ENCODE measurements around the gene LBR. TPM values are rescaled to one million over a fixed set of nuclear protein-coding genes. Genes with fewer than 3 reads are reported as not detected.
"Not testable (repeated sequence)": the region's sequence is repeated elsewhere in the genome, so short reads cannot be mapped to it uniquely, and the experiment has no call there.

Gene LBR
- total RNA-seq, 3 donors from 2014 or later, result 20.3 to 36.1 (median 29.6) TPM

DNA sequence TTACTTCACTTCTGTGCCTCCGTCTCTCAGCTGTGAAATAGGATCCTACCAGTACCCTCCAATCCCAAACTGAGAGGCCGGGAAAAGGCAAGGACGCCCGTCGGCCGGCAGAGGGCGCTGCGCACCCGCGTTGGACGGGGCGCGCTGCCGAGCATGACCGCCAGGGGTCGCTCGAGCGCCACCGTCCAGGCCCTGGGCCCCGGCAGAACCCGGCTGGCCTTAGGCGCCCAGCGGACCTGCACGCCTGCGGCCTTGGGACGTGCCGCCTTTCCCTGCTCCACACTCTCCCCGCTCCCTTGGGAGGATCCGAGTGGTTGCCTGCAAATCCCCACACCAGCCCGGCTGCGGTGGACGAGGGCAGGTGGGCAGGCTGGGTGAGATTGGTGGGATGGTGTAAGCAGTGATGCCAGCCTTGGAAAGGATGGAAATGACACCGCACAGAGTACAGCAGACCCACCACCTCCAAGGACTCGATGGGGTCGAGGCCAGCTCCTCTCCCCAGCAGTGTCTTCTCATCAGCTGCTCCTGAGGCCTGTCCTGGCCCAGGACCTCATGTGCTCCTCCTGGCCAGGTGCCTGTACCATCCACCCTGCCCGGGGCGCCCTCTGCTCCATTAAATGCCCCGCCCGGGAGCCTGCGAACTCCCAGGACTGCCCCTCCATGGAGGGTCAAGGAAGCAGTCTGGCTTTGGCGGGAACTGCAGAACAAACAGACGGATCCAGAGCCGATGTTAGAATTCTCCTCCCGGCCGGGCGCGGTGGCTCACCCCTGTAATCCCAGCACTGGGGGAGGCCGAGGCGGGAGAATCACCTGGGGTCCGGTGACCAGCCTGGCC is 47.4 kb upstream of the LBR start:
- Histone ChIP-seq H3K27ac (no peak overlapping the region), H3K27me3 (no peaks in the 10 kb centered on the region), H3K4me1 (no peaks in the 10 kb centered on the region), H3K4me3 (peak overlapping the region in 2 of 3 donors; percentile 9 to 55), H3K36me3 (no peaks in the 10 kb centered on the region), H3K9me3 (no peaks in the 10 kb centered on the region)
- peak in 1 of 2 donors; percentile 25 for DNase-seq (ENCODE audit: low spot score in 2 of 2)
- TF ChIP-seq, protein P1, sequence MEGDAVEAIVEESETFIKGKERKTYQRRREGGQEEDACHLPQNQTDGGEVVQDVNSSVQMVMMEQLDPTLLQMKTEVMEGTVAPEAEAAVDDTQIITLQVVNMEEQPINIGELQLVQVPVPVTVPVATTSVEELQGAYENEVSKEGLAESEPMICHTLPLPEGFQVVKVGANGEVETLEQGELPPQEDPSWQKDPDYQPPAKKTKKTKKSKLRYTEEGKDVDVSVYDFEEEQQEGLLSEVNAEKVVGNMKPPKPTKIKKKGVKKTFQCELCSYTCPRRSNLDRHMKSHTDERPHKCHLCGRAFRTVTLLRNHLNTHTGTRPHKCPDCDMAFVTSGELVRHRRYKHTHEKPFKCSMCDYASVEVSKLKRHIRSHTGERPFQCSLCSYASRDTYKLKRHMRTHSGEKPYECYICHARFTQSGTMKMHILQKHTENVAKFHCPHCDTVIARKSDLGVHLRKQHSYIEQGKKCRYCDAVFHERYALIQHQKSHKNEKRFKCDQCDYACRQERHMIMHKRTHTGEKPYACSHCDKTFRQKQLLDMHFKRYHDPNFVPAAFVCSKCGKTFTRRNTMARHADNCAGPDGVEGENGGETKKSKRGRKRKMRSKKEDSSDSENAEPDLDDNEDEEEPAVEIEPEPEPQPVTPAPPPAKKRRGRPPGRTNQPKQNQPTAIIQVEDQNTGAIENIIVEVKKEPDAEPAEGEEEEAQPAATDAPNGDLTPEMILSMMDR (IDR thresholded peaks at IDR 0.05), result peak; percentile 100
- TF ChIP-seq POLR2AphosphoS5 (IDR thresholded peaks at IDR 0.05), result peak; percentile 34 to 78 (median 68)
- TF ChIP-seq POLR2A (IDR thresholded peaks at IDR 0.05), result no peak
- intact Hi-C loops (cut with DNase I; ENCODE audit: low total_unique reads), result loop anchor here (2.0 to 10.0 kb wide), 3 partner anchors 300 to 500 kb away; partner anchors contain the start of gene SRP9

DNA sequence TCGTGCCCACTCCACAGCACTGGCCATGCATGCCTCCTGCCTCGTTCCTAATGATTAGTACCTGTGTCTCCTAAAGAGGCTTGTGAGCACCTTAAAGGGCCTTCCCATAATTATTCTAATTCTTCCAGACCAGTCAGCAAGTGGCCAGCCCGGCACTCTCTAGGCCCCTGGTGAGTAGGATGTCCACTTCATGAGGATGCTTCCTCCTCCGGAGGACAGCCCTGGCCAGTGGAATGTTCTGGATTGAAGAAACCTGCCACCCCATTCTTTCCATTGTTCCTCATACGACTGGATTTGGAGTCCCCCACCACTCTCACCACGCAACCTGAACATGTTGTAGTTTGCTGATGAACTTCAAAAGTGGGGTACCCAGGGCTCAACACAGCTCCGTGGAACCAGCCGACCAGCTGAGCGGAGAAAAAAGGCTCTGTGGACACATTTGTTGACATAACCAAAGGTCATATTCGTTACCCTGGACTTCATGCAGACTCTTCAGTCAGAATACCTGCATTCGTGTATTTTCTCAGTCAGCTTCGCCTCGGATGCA is 46.7 kb upstream of the LBR start:
- Histone ChIP-seq H3K27ac (no peak overlapping the region), H3K9me3 (no peaks in the 10 kb centered on the region), H3K27me3 (no peaks in the 10 kb centered on the region), H3K36me3 (no peaks in the 10 kb centered on the region), H3K4me1 (no peaks in the 10 kb centered on the region), H3K4me3 (peak overlapping the region in 1 of 3 donors; percentile 55)
- TF ChIP-seq, protein P1 (IDR thresholded peaks at IDR 0.05), result no peak
- no peak for TF ChIP-seq POLR2AphosphoS5 (IDR thresholded peaks at IDR 0.05)
- no peak for TF ChIP-seq POLR2A (IDR thresholded peaks at IDR 0.05)
- DNase-seq (ENCODE audit: low spot score in 2 of 2), result no peak
- intact Hi-C loops (cut with DNase I; ENCODE audit: low total_unique reads), result loop anchor here (2.0 to 10.0 kb wide), 2 partner anchors 300 to 500 kb away; partner anchors contain the start of gene SRP9

DNA sequence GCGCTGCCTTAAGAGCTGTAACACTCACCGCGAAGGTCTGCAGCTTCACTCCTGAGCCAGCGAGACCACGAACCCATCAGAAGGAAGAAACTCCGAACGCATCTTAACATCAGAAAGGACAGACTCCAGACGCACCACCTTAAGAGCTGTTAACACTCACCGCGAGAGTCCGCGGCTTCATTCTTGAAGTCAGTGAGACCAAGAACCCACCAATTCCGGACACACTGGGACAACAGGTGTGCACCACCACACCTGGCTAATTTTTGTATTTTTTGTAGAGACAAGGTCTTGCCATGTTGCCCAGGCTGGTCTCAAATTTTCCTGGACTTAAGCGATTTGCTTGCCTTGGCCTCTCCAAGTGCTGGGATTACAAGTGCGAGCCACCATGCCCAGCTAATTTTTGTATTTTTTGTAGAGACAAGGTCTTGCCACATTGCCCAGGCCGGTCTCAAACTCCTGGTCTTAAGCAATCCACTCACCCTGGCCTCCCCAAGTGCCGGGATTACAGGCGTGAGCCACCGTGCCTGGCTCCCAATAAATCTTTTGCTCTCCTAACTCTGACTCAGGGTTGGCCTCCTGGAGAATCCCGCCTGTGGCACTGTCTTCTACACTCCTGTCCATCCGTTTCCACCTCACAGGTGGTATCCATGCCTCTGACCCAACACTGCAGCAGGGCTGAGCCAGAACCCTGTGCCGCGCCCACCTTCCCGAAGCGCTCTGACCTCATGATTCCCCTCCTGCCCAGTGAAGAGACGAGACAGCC is 46.0 kb upstream of the LBR start:
- not testable (repeated sequence) for H3K4me3 ChIP-seq, H3K27me3 ChIP-seq, H3K4me1 ChIP-seq, H3K27ac ChIP-seq, H3K36me3 ChIP-seq, H3K9me3 ChIP-seq
- DNase-seq (ENCODE audit: low spot score in 2 of 2), result peak in 1 of 2 donors; percentile 13
- intact Hi-C loops (cut with DNase I; ENCODE audit: low total_unique reads), result loop anchor here (2.0 to 10.0 kb wide), 2 partner anchors 301 to 501 kb away; partner anchors contain the start of gene SRP9

DNA sequence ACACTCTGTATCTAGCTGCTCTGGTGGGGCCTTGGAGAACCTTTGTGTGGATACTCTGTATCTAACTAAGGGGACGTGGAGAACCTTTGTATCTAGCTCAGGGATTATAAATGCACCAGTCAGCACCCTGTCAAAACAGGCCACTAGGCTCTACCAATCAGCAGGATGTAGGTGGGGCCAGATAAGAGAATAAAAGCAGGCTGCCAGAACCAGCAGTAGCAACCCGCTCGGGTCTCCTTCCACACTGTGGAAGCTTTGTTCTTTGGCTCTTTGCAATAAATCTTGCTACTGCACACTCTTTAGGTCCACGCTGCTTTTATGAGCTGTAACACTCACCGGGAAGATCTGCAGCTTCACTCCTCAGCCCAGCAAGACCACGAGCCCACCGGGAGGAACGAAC is 45.4 kb upstream of the LBR start:
- not testable (repeated sequence) for DNase-seq (ENCODE audit: low spot score in 2 of 2); H3K36me3 ChIP-seq; H3K4me1 ChIP-seq; H3K4me3 ChIP-seq; H3K27me3 ChIP-seq; H3K27ac ChIP-seq; H3K9me3 ChIP-seq
- intact Hi-C loops (cut with DNase I; ENCODE audit: low total_unique reads), result loop anchor here (10.0 kb wide), 1 partner anchor 302 kb away; the partner anchor contains the start of gene SRP9

DNA sequence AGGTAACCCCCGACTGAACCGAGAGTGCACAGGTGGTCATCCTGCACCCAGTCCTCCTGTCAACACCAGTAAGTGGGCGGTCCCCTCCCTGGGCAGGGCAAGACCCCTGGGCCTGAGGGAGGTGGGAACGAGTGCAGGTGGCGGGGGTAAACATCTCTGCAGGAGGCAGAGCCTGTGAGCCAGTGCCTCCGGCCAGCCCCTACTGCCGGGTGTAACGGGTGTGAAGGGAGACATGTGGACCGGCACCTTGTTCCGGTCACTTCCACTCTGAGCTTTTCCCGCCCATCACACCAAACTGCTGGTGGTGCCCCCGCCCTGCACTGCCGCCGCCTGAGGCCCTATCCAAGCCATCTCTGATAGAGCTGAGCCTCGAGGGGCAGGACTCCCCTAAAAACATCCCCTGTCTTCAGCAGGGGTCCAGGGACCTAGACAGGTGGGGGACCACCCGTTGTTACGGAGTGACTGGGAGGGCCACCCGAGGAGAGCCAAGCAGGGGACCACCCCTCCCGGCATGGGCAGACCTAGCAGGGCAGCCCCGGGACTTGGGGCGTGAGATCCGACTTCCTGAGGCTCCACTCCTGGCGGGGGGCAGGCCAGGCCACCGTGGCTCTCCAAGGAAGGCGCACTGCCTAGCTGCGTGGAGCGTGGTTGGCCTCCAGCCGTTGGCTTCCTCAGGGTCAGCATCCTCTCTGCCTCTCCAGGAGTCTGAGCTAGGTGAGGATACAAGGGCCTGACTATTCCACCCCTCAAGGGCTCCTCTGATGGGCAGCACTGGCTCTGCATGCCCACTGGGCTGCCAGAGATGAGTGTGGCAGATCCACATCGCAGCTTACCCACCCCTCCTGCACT is 43.8 kb upstream of the LBR start:
- peak in 1 of 2 donors; percentile 15 for DNase-seq (ENCODE audit: low spot score in 2 of 2)
- H3K36me3 ChIP-seq, result no peaks in the 10 kb centered on the region
- H3K4me3 ChIP-seq, result no peak overlapping the region
- H3K27ac ChIP-seq, result no peak overlapping the region
- H3K27me3 ChIP-seq, result no peaks in the 10 kb centered on the region
- H3K4me1 ChIP-seq, result no peaks in the 10 kb centered on the region
- intact Hi-C loops (cut with DNase I; ENCODE audit: low total_unique reads), result loop anchor here (10.0 kb wide), 1 partner anchor 303 kb away; the partner anchor contains the start of gene SRP9
- TF ChIP-seq POLR2AphosphoS5 (IDR thresholded peaks at IDR 0.05) (no peak), POLR2A (IDR thresholded peaks at IDR 0.05) (no peak)
- TF ChIP-seq, protein P1 (IDR thresholded peaks at IDR 0.05), result no peak
- no peaks in the 10 kb centered on the region for H3K9me3 ChIP-seq
